Kidney (tissue), 14 donors: Measurements from ENCODE around the gene TNFRSF8. TPM values are rescaled to one million over a fixed set of nuclear protein-coding genes. Genes with fewer than 3 reads are reported as not detected.
A peak's percentile ranks its signal among the peaks of the same experiment; 100 is the strongest.
"Not testable (repeated sequence)": the region's sequence is repeated elsewhere in the genome, so short reads cannot be mapped to it uniquely, and the experiment has no call there.

ENCODE experiments used
- DNase-seq, 5 donors: peaks; one replicate each; pipeline ENCODE4 v3.0.0-alpha.2; 2013 to 2020
- FAIRE-seq: peaks from 2 replicates; lab custom pipeline; 2012; peaks lifted over from hg19 to GRCh38; lab: Jason Lieb, UNC
- H3K27ac ChIP-seq, 2 donors: one replicate each; pipeline ENCODE4 v1.7.0; 2013; ENCODE audit warnings: low read depth in 2 of 2, low read length in 2 of 2, inconsistent platforms in 1 of 2
- H3K27me3 ChIP-seq: one replicate; pipeline ENCODE4 v1.7.1; 2013; ENCODE audit warnings: low read length, inconsistent platforms; ENCODE audit not compliant: control insufficient read depth, insufficient read depth
- H3K36me3 ChIP-seq, 3 donors: one replicate each; pipeline versions ENCODE4 v1.7.0 to v1.7.1; 2013; ENCODE audit warnings: low read length in 3 of 3, control low read depth in 1 of 3, inconsistent platforms in 1 of 3; ENCODE audit not compliant: insufficient read depth in 3 of 3, control insufficient read depth in 2 of 3
- H3K4me1 ChIP-seq, 3 donors: one replicate each; pipeline versions ENCODE4 v1.7.0 to v1.7.1; 2013; ENCODE audit warnings: low read length in 3 of 3, inconsistent platforms in 1 of 3, low read depth in 1 of 3; ENCODE audit not compliant: control insufficient read depth in 2 of 3, insufficient read depth in 2 of 3
- H3K4me3 ChIP-seq, 3 donors: one replicate each; pipeline versions ENCODE4 v1.7.0 to v1.8.1; 2013; ENCODE audit warnings: low read length in 3 of 3, control low read depth in 1 of 3, inconsistent platforms in 1 of 3
- H3K9ac ChIP-seq, 3 donors: one replicate each; pipeline versions ENCODE4 v1.7.0 to v1.7.1; 2013; ENCODE audit warnings: low read length in 3 of 3, control low read depth in 1 of 3, inconsistent platforms in 1 of 3
- H3K9me3 ChIP-seq, 3 donors: one replicate each; pipeline versions ENCODE4 v1.7.0 to v1.7.1; 2013; ENCODE audit warnings: low read length in 3 of 3, control low read depth in 1 of 3, inconsistent platforms in 1 of 3; ENCODE audit not compliant: control insufficient read depth in 2 of 3, insufficient read depth in 1 of 3
- intact Hi-C: fragments of 100-400 bp; cut with DNase I; formaldehyde crosslinking; loops from one replicate; pipeline ENCODE4 v1.11.1; 2022
- polyA plus RNA-seq: library from polyadenylated mRNA; stranded (reverse); fragments of 350-450 nt; fragmentation: Illumina TruSeq; extraction: RNeasy Lipid Tissue Mini Kit (QIAGEN cat#74804); gene quantifications from one replicate; pipeline ENCODE4 v1.2.3, GENCODE V29; 2014; ENCODE audit warnings: low read depth, low replicate concordance; ENCODE audit not compliant: insufficient read depth
- total RNA-seq: library from RNA; stranded (reverse); fragmentation: NEBNext Ultra II Directional; extraction: Animal tissue kit (Norgen Biotek cat#: 25700); gene quantifications from one replicate; pipeline ENCODE4 v1.2.1, GENCODE V29; 2021
- TF ChIP-seq, protein P1 (sequence below): IDR thresholded peaks from 3 replicates; pipeline ENCODE4 v1.5.1; 2012; ENCODE audit warnings: mild to moderate bottlenecking, moderate library complexity, borderline replicate concordance; ENCODE audit not compliant: insufficient read depth; ENCODE audit errors: extremely low read depth
- donor health status: control.
- donor health status: control.
- donor health status: control.
- donor health status: control.
- donor health status: control.
- donor health status: DM: yes; HTN: yes; CAD: no.
- donor health status: Normal renal cell carcinoma (clear cell type).

The TNFRSF8 gene
- total and polyA plus RNA-seq, 2 donors from 2014 or later, result 0.94 to 0.97 TPM

DNA sequence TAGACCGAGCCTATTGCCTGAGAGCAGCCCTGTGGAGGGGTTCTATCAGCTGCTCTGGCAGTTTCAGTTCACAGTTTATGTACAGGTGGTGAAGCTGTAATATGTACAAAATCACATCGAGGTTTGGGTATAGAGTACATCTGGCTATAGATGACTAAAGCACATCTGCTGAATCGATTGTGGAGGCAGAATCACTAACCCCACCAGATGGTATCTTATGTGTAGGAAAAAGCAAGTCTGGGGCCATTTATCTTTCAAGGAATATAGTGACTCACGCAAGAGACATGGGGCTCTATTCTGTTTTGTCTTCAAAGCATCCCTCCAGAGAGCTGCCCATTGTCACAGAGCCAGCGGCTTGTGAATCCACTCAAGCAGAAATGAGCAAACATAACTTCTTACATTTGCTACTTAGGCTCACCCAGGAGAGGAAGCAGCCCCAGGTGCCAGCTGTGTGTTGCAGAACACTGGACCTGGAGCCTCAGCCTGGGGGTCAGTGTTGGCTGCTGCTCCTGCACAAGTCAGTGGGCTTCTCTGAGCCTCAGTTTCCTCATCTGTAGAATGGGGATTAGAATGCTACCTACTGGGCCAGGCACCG lies 22.5 kb upstream of the TNFRSF8 start:
- H3K27ac ChIP-seq, result no peak overlapping the region
- TF ChIP-seq, protein P1, sequence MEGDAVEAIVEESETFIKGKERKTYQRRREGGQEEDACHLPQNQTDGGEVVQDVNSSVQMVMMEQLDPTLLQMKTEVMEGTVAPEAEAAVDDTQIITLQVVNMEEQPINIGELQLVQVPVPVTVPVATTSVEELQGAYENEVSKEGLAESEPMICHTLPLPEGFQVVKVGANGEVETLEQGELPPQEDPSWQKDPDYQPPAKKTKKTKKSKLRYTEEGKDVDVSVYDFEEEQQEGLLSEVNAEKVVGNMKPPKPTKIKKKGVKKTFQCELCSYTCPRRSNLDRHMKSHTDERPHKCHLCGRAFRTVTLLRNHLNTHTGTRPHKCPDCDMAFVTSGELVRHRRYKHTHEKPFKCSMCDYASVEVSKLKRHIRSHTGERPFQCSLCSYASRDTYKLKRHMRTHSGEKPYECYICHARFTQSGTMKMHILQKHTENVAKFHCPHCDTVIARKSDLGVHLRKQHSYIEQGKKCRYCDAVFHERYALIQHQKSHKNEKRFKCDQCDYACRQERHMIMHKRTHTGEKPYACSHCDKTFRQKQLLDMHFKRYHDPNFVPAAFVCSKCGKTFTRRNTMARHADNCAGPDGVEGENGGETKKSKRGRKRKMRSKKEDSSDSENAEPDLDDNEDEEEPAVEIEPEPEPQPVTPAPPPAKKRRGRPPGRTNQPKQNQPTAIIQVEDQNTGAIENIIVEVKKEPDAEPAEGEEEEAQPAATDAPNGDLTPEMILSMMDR, result no peak
- H3K4me1 ChIP-seq, result no peaks in the 10 kb centered on the region
- intact Hi-C loops, result no loop called here
- FAIRE-seq (no peak), DNase-seq (no peak)
- H3K9me3 ChIP-seq, result no peaks in the 10 kb centered on the region
- no peak overlapping the region for H3K9ac ChIP-seq
- H3K4me3 ChIP-seq, result no peak overlapping the region
- no peaks in the 10 kb centered on the region for H3K36me3 ChIP-seq
- H3K27me3 ChIP-seq, result no peaks in the 10 kb centered on the region

DNA sequence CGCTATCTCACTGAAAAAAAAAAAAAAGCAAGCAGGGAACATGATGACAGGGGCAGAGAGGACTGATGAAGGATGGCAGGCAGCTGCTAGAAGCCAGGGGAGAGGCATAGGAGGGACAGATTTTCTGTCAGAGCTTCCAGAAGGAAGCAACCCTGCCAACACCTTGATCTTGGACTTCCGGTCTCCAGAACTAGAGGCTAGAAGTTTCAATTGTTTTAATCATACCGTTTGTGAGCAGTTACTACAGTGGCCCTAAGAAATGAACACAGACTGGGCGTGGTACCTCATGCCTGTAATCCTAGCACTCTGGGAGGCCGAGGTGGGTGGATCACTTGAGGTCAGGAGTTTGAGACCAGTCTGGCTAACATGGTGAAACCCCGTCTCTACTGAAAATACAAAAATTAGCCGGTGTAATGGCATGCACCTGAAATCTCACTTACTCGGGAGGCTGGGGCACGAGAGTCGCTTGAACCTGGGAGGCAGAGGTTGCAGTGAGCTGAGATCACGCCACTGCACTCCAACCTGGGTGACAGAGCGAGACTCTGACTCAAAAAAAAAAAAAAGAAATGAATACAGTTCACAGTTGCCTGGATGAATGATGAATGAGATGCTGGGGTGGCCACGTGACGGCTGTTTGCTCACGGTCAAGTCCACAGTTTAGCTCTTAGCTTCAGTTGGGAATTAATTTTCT lies 18.8 kb upstream of the TNFRSF8 start:
- H3K27ac ChIP-seq, intact Hi-C loops, H3K9ac ChIP-seq, H3K9me3 ChIP-seq, H3K27me3 ChIP-seq, H3K4me3 ChIP-seq, H3K4me1 ChIP-seq, FAIRE-seq, H3K36me3 ChIP-seq: not testable (repeated sequence)
- peak in 1 of 5 donors; percentile 27 for DNase-seq

- Histone ChIP-seq H3K4me3 (no peak overlapping the region), H3K27ac (no peak overlapping the region), H3K4me1 (no peaks in the 10 kb centered on the region), H3K9me3 (no peaks in the 10 kb centered on the region), H3K36me3 (no peaks in the 10 kb centered on the region), H3K27me3 (no peaks in the 10 kb centered on the region), H3K9ac (no peak overlapping the region)
- TF ChIP-seq, protein P1, result no peak
- no peak for DNase-seq
- intact Hi-C loops, result no loop called here
- no peak for FAIRE-seq
These were observed 16.4 kb upstream of the TNFRSF8 start for GRCh38 chr1:12046749-12047119.

DNA sequence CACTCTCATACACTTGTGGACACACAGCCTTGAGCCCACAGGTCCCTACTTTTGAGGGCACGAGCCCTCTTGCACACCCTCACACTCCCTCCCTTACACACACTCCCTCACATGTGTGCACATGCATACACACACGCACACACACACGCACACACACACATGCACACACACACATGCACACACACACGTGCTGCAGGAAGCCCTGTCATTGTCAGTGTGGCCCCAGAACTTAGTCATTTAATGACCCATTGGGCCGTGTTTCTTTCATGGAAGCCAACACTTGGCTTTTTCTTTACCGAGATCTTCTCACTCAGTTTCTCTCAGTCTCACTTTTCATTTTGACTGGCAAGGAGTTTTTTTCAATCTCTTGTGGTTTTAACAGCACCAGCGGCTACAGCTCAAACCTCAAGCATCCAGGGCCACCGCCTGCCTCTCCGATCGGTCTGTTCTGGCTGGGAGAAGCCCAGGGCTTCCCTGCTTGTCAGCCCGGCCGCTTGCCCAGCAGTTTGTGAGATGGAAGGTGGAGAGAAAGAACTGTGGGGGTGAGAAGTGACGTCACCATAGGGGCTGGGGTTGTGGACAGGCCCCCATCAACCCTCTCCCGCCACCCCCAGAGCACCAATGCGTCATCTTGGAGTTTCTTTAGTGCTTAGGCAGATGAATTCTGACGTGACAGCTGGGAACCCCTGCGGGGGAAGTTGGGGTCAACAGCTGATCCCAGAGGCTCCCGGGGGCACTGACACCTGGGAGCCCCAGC lies 15.8 kb upstream of the TNFRSF8 start:
- intact Hi-C loops, result no loop called here
- Histone ChIP-seq H3K4me3 (no peak overlapping the region), H3K9me3 (no peaks in the 10 kb centered on the region), H3K4me1 (no peaks in the 10 kb centered on the region), H3K27me3 (no peaks in the 10 kb centered on the region), H3K9ac (no peak overlapping the region), H3K27ac (no peak overlapping the region), H3K36me3 (no peaks in the 10 kb centered on the region)
- DNase-seq (no peak), FAIRE-seq (no peak)
- TF ChIP-seq, protein P1, result no peak
